GM19328 (cell line): ENCODE measurements around the gene PRPS1L1.

Experiments
- ATAC-seq: cut with Tn5 transposase; IDR thresholded peaks from one replicate; pipeline ENCODE4 v1.9.1; 2021; ENCODE audit warnings: mild to moderate bottlenecking, moderate library complexity; ENCODE audit not compliant: unreplicated experiment

PRPS1L1 gene

DNA sequence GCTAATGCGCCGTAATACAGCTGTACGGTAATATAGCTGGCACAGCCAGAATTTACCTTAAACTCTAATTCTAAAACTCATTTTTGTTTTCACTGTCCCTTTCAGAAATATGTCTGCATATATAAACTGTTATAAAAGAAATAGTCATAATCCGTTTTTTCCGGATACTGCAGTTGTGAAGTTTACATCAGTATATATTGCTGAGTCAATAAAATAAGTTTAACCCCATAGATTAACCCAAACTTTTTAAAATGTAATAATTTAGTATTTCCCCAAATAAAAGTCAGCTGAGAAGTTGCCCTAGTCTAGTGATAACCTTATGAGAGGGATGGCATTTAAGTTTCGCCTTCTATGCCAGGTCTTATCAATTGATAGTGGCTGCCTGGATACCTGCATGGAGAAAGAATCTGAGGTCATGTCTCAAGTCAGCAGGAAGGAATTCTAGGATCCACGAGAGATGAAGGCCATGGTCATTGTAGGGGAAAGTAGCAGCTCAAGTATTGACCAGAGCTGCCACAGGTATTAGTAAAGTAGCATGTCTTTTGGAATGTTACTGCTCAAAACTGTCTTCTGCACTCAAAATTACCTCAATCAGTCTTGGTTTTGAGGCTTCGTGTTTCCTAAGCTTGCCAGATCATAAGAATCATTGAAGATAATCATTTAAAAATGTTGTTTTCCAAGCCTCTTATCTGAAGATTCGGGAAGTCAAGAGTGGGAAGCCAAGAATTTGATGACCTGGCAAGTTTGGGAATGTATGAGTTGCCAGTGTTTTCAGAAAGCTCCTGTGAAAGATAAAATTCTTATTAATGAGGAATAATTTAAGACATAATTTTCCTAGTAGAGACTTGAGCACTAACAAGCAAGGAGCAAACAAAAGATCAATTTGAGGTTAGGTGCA lies 10.8 kb downstream of the PRPS1L1 start:
- no peak for ATAC-seq

- ATAC-seq = no peak
Observed at GRCh38 chr7:18013936-18014335, 13.7 kb downstream of the PRPS1L1 start.

- ATAC-seq = no peak
Observed at GRCh38 chr7:18004372-18004771, 23.3 kb downstream of the PRPS1L1 start.

DNA sequence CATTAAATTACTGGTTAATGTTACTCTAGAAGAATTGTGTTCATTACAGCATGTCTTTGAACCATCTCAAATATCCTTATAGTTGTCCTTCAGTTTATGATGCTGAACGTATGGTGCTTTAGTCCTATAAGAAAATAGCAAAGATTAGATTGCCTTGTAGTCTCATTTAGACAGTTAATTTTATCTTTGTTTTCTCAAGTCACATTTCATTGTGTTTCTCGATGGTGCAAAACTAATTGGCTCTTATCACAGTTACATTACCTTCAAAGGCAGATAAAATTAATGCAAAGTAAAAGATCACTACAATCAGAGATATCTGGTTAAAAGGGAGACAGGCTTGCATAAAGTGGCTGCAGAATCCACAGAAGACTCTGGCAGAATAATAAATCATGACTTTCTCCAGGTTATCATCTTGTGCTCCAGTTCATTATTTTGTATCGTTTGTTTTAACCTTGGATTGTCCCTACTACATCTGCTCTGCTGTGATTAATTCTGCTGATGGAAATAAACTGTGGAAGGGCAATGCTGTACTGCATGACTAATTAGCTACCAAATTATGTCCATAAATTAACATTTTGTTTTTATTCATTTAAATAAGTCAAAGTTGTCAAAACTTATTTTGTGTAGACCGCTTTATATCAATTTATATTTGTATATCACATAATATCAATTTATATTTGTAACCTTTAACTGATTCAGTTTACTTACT lies 24.2 kb downstream of the PRPS1L1 start:
- ATAC-seq = no peak

DNA sequence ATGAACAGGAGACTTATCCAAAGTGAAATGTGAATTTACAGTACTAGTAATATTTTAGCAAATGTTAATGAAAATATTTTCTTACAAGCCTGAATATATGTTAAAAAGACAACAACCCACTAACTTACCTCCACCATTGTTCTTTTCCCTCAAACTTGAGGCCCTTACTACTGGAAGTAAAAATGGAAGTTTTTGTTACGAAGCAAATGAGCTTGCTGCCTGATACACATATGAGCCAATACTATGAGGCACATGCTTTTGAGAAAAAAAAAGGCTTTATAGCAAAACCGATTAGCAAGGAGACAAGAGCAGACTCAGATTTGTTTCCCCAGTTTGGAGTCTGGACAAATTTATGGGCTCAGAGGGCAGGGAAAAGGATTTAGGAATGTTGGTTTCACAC lies 29.0 kb downstream of the PRPS1L1 start:
- no peak for ATAC-seq

GRCh38 chr7:17996442-17997223 lies 31.0 kb downstream of the PRPS1L1 start:
- no peak for ATAC-seq

GRCh38 chr7:17996040-17996439 lies 31.6 kb downstream of the PRPS1L1 start:
- ATAC-seq = no peak

- no peak for ATAC-seq
Observed at GRCh38 chr7:17994079-17994850, 33.4 kb downstream of the PRPS1L1 start.

DNA sequence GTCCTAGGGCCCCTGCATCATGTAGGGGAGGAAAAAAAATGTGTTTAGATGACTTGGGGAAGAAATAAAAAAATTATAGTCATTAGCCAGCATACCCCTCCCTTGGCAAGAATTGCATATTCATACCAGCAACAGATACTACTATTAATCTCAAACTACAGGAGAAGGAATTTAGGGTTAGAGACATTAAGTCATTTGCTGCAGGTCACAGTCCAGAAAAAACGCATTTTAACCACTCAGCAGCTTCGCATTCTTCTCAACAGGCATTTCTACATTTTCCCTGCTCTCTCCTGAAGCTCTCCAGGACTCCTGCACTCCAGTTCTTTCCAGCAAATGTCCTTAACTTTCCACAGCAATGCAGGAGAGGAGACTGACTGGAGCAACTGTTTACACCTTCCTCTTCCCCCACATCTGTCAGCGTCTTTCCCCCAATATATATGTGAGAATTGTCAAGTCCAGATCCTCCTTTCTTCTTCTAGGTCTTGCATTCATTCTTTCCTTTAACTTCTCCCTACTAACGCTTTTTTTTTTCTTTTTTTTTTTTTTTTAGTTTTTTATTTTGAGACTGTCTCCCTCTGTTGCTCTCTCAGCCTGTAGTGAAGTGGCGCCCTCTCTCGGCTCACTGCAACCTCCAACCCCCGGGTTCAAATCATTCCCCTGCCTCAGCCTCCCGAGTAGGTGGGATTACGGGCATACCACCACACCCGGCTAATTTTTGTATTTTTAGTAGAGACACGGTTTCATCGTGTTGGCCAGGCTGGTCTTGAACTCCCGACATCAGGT lies 35.6 kb downstream of the PRPS1L1 start:
- no peak for ATAC-seq

- ATAC-seq = no peak
Observed at GRCh38 chr7:17990761-17991160, 36.9 kb downstream of the PRPS1L1 start.

- ATAC-seq = no peak
Observed at GRCh38 chr7:17989546-17989945, 38.1 kb downstream of the PRPS1L1 start.

DNA sequence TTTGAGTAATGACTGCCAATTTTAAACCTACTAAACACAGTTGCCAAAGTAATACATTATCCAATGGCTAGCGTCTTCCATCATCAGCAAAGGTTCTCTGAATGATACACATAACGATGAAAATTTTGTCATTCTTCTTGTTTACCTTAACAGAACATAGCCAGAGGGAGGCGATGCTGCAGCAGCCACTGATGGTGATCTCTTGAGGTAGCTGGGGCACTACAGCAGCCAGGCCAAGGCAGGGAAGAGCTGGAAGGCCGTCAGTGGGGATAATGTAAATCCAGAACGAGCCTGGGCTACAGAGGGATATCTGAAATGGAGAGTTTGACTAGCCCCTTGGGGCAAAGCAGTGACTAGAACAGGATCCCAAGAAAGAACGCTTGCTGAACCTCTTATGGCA lies 38.8 kb downstream of the PRPS1L1 start:
- no peak for ATAC-seq

DNA sequence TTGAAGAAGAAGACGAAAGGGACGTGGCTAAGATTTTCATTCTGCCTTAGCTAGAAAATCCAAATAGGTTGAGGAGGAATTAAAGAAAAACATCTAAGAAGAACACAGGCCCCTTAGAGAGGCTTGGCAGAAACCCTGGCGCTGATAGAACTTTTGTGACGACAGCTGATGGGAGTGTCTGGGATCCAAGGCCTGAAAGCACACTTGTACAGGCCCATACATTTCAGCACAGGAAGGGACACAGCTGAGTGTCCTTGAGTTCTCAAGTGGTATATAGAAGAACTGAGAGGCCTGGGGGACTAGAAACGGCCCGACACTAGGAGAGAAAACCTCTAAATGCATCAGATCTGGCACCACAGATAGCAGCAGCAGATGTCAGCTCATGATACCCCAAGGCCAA lies 39.5 kb downstream of the PRPS1L1 start:
- ATAC-seq = no peak

GRCh38 chr7:17986851-17987250 lies 40.8 kb downstream of the PRPS1L1 start:
- ATAC-seq = no peak

GRCh38 chr7:17985473-17986239 lies 42.0 kb downstream of the PRPS1L1 start:
- ATAC-seq = no peak

DNA sequence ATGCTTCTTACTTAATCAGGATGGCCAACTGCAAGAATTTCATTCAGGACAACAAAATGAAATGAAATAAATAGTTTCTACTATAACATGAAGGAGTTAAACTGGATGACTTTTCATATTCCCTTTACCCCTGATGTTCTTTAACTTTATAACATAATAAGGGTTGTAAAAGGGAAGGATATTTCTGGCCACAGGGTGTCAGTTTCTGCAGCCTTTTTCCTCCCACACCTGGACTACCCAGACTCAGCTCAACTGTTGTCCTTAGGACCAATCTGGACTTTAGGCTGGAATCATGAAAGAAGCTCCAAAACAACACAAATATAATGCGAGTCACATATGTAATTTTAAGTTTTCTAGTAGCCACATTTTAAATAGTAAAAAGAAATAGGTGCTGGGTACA lies 43.4 kb downstream of the PRPS1L1 start:
- no peak for ATAC-seq

GRCh38 chr7:17983221-17984062 lies 44.2 kb downstream of the PRPS1L1 start:
- no peak for ATAC-seq

DNA sequence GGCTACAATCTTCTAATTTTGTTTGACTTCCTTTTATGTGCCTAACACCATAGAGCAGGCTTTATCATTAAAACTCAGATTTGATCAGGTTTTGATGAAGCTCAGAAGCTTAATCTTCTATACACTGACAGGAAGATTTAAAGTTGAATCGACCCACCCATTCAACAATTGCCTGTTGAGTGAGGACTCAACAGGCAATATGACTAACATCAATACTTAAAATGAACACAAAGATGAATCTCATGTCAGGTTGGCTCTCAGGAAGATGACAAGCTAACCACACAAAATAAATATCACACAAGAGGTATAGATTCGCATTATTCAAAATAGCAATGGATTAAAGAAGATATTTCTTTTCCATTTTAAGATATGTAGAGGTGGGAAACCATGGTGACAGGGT lies 50.7 kb downstream of the PRPS1L1 start:
- no peak for ATAC-seq
